Endothelial cell of umbilical vein (primary cell): ENCODE measurements around the gene SRRM4. TPM values are rescaled to one million over a fixed set of nuclear protein-coding genes. Genes with fewer than 3 reads are reported as not detected.

ENCODE experiments used
- BruUV-seq: library from RNA; stranded (reverse); fragments of 400-500 nt; replicated peaks from 2 replicates; lab custom pipeline; 2021; lab: Mats Ljungman, UMichigan
- CTCF ChIA-PET: fragments of 300-600, 350-600 bp; sonication (Branson Sonifier 250); formaldehyde crosslinking; loops from one replicate; lab custom pipeline; 2021; ENCODE audit warnings: antibody characterized with exemption, inconsistent platforms; lab: Charles Lee
- POLR2A ChIA-PET: fragments of 300-600, 350-600 bp; sonication (Branson Sonifier 250); formaldehyde crosslinking; loops from one replicate; lab custom pipeline; 2021; ENCODE audit warnings: antibody characterized with exemption, inconsistent platforms; lab: Charles Lee
- DNase-seq: peaks from one replicate; pipeline ENCODE4 v3.0.0-alpha.2; 2011; ENCODE audit warnings: low read depth, low spot score
- FAIRE-seq: peaks from 2 replicates; lab custom pipeline; 2011; peaks lifted over from hg19 to GRCh38; lab: Jason Lieb, UNC
- H2AFZ ChIP-seq: 2 replicates; pipeline ENCODE4 v1.6.0; 2012; ENCODE audit warnings: low read depth, low read length, control low read depth, inconsistent platforms
- H3K27ac ChIP-seq: 2 replicates; pipeline ENCODE4 v1.5.1; 2011; ENCODE audit warnings: low read depth, mild to moderate bottlenecking, control low read depth, low read length, moderate library complexity; ENCODE audit not compliant: insufficient read depth
- H3K27me3 ChIP-seq, 2 experiments: 2 replicates each; pipeline versions ENCODE4 v1.6.0 to v1.6.1; 2011; ENCODE audit warnings: low read length in 2 of 2, mixed read lengths in 1 of 2; ENCODE audit not compliant: control insufficient read depth in 2 of 2, insufficient read depth in 2 of 2
- H3K36me3 ChIP-seq, 2 experiments: 2 replicates in 1 of 2; 3 replicates in 1 of 2; pipeline ENCODE4 v1.5.1; 2011; ENCODE audit warnings: low read length in 2 of 2, mild to moderate bottlenecking in 1 of 2, moderate library complexity in 1 of 2; ENCODE audit not compliant: control insufficient read depth in 2 of 2, insufficient read depth in 2 of 2; ENCODE audit errors: extremely low read depth in 1 of 2
- H3K4me1 ChIP-seq: 3 replicates; pipeline ENCODE4 v1.5.1; 2011; ENCODE audit warnings: mild to moderate bottlenecking, low read length; ENCODE audit not compliant: control insufficient read depth, insufficient read depth; ENCODE audit errors: extremely low read depth
- H3K4me2 ChIP-seq: 2 replicates; pipeline ENCODE4 v1.6.1; 2011; ENCODE audit warnings: low read length, control low read depth, mixed read lengths; ENCODE audit not compliant: insufficient read depth
- H3K4me3 ChIP-seq, 3 experiments: fragments of 200-600 bp in 1 of 3; sonication (generic), shearing (Covaris generic) in 1 of 3; replicated peaks in 1 of 3; 2 replicates each; pipeline ENCODE4 v1.5.1; 2011 to 2016; ENCODE audit warnings: control low read depth in 3 of 3, low read length in 3 of 3, mild to moderate bottlenecking in 2 of 3, inconsistent platforms in 1 of 3, low read depth in 1 of 3, moderate library complexity in 1 of 3; ENCODE audit not compliant: insufficient read depth in 1 of 3
- H3K79me2 ChIP-seq: 2 replicates; pipeline ENCODE4 v1.6.0; 2012; ENCODE audit warnings: low read length, inconsistent platforms; ENCODE audit not compliant: control insufficient read depth, insufficient read depth
- H3K9ac ChIP-seq: replicated peaks from 2 replicates; pipeline ENCODE3; 2011; ENCODE audit warnings: low read length, control low read depth; ENCODE audit not compliant: insufficient read depth; ENCODE audit errors: extremely low read depth
- H3K9me1 ChIP-seq: replicated peaks from 3 replicates; pipeline ENCODE4 v1.6.0; 2011; ENCODE audit warnings: mild to moderate bottlenecking, low read length; ENCODE audit not compliant: control insufficient read depth, insufficient read depth; ENCODE audit errors: extremely low read depth
- H3K9me3 ChIP-seq: replicated peaks from 2 replicates; pipeline ENCODE4 v1.5.1; 2012; ENCODE audit warnings: low read length, inconsistent platforms; ENCODE audit not compliant: control insufficient read depth, insufficient read depth
- H4K20me1 ChIP-seq: replicated peaks from 2 replicates; pipeline ENCODE3; 2011; ENCODE audit warnings: mild to moderate bottlenecking, low read length; ENCODE audit not compliant: control insufficient read depth, insufficient read depth; ENCODE audit errors: extremely low read depth
- CTCF ChIP-seq, 2 donors: IDR thresholded peaks; 1 replicate in 1 of 2; 2 replicates in 1 of 2; pipeline ENCODE4 v1.5.1; 2011; ENCODE audit warnings: low read length in 2 of 2, mild to moderate bottlenecking in 2 of 2, moderate library complexity in 2 of 2, control low read depth in 1 of 2, inconsistent platforms in 1 of 2, low read depth in 1 of 2; ENCODE audit not compliant: insufficient read depth in 1 of 2; ENCODE audit errors: extremely low read depth in 1 of 2
- EZH2 ChIP-seq: IDR thresholded peaks from 2 replicates; pipeline ENCODE4 v1.6.1; 2012; ENCODE audit warnings: borderline replicate concordance, low read depth, mild to moderate bottlenecking, moderate library complexity, low read length, inconsistent platforms; ENCODE audit not compliant: severe bottlenecking
- FOS ChIP-seq: IDR thresholded peaks from 2 replicates; pipeline ENCODE4 v1.6.1; 2011; ENCODE audit warnings: mild to moderate bottlenecking, low read length, moderate library complexity, borderline replicate concordance; ENCODE audit not compliant: insufficient read depth
- JUN ChIP-seq: IDR thresholded peaks from 2 replicates; pipeline ENCODE4 v1.6.1; 2011; ENCODE audit warnings: borderline replicate concordance, low read depth; ENCODE audit not compliant: insufficient read length, insufficient read depth
- MAX ChIP-seq: IDR thresholded peaks from 2 replicates; pipeline ENCODE4 v1.6.1; 2011; ENCODE audit not compliant: insufficient read depth, insufficient read length
- MYC ChIP-seq: IDR thresholded peaks from one replicate; pipeline ENCODE4 v1.6.1; 2011; ENCODE audit warnings: mild to moderate bottlenecking, low read depth, low read length
- POLR2A ChIP-seq: IDR thresholded peaks from 2 replicates; pipeline ENCODE4 v1.6.1; 2012; ENCODE audit warnings: low read depth, mild to moderate bottlenecking, control low read depth, low read length
- POLR2AphosphoS5 ChIP-seq: IDR thresholded peaks from 2 replicates; pipeline ENCODE4 v1.6.1; 2012; ENCODE audit warnings: low read depth, mild to moderate bottlenecking, control low read depth, low read length, moderate library complexity; ENCODE audit not compliant: insufficient read depth
- dilution Hi-C: fragments of 300-500 bp; cut with MboI; formaldehyde crosslinking; loops from one replicate; pipeline ENCODE4 v1.15.0; 2019; ENCODE audit warnings: low sequenced_read_pairs; ENCODE audit not compliant: extremely low pct_ligation_motif_present
- intact Hi-C: fragments of 100-400 bp; cut with micrococcal nuclease; formaldehyde crosslinking; loops from one replicate; pipeline ENCODE4 v1.10.0; 2022
- polyA plus RNA-seq, 4 experiments: library from polyadenylated mRNA; depleted of rRNA in 3 of 4; stranded (reverse) in 3 of 4; unstranded in 1 of 4; fragments of >200 nt; gene quantifications; 2 replicates each; pipeline versions ENCODE4 v1.2.1 to v1.2.3, GENCODE V29; 2011 to 2012; ENCODE audit warnings: missing spikeins in 1 of 4
- total RNA-seq: library from RNA; stranded (reverse); gene quantifications from 2 replicates; pipeline ENCODE4 v1.2.3, GENCODE V29; 2021

SRRM4 gene
- total and polyA plus RNA-seq, 2 donors (not counting 3 experiments of a cell fraction or from before 2014, with no cell fraction given) = not detected

- no peak overlapping the region for H3K9ac ChIP-seq
- no peaks in the 10 kb centered on the region for H4K20me1 ChIP-seq
- BruUV-seq = no TSS peak
- no peaks in the 10 kb centered on the region for H3K27me3 ChIP-seq
- ChIA-PET POLR2A (no interaction called here), CTCF (no interaction called here)
- no peak for TF ChIP-seq POLR2A
- no peak for TF ChIP-seq CTCF (IDR thresholded peaks at IDR 0.05; ENCODE audit: extremely low read depth in 1 of 2, insufficient read depth in 1 of 2, low read depth in 1 of 2, low read length in 2 of 2)
- no peak for TF ChIP-seq POLR2AphosphoS5
- TF ChIP-seq JUN = no peak
- TF ChIP-seq MAX = no peak
- no peak for TF ChIP-seq FOS
- no peak for TF ChIP-seq MYC
- no peak for TF ChIP-seq EZH2
- H3K9me3 ChIP-seq = peaks cover 3% of the 10 kb centered on the region
- DNase-seq = no peak
- intact Hi-C loops (no loop called here), dilution Hi-C loops (no loop called here)
- H3K4me1 ChIP-seq = no peaks in the 10 kb centered on the region
- no peak overlapping the region for H3K4me3 ChIP-seq
- H3K27ac ChIP-seq = no peak overlapping the region
- H3K36me3 ChIP-seq = no peaks in the 10 kb centered on the region
- no peak overlapping the region for H3K4me2 ChIP-seq
- H3K79me2 ChIP-seq = no peaks in the 10 kb centered on the region
- H3K9me1 ChIP-seq = no peaks in the 10 kb centered on the region
- H2AFZ ChIP-seq = no peak overlapping the region
- no peak for FAIRE-seq
Observed at GRCh38 chr12:119079530-119079929, 98.2 kb downstream of the SRRM4 start.
